ENCODE results near the gene KIF19.
"Not testable (repeated sequence)": the region's sequence is repeated elsewhere in the genome, so short reads cannot be mapped to it uniquely, and the experiment has no call there.

The KIF19 gene

DNA sequence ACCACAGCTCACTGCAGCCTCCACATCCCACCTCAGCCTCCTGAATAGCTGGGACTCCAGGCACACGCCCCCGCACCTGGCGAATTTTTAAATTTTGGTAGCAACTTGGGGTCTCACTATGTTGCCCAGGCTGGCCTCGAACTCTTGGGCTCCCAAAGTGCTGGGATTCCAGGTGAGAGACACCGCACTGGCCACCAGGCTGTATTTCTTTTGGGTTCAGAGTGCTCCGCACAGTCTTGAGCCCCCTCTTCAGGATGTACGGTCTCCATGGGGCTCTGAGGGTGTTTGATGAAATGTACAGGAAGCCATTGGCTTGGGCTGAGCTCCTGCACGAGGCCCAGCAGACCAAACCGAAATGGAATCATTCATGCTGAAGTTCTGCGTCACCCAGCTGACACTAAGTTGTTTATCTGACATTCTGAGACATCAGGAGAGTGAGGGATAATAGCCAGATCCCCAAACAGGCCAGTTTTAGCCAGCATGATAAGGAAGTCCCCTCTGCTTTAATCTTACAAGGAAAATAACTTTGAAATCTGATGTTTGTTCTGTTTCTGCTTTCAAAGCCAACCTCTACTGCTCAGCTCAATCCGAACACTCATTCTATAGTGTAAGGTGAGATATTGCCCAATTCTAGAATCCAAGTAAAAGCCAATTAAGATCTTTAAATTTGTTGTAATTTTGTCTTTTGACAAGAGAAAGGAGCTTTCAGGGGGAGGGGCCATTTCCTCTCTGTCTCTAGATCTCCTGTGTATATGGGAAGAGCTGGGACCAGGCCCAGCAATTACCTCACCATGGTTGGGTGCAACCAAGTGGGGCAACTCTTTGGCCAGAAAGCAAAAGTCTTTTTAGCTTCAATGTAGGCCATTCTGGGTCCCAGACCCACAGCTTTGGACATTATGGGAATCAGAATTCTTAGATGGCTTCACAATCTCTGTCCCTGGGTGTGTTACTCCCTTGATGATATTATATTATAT is 64.9 kb downstream of the KIF19 start:
- peak in 1 of 14 donors; percentile 41 for DNase-seq

DNA sequence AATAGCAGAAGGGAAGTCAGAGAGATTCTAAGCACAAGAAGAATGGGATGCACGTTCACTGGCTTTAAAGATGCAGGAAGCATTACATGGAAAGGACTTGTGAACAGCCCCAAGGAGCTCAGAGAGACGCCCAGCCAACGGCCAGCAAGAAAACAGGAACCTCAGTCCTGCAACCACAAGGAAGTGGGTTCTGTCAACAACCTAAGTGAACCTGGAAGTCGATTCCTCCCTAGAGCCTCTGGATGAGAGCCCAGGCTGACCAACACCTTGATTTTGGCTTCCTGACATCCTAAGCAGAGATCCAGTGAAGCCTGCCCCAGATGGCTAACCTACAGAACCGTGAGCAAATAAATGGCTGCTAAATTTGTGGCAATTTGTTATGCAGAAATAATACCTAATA is 65.7 kb downstream of the KIF19 start:
- peak in 1 of 14 donors; percentile 62 for DNase-seq

GRCh38 chr17:74392848-74393247 is 66.8 kb downstream of the KIF19 start:
- peak in 1 of 14 donors; percentile 75 for DNase-seq

DNA sequence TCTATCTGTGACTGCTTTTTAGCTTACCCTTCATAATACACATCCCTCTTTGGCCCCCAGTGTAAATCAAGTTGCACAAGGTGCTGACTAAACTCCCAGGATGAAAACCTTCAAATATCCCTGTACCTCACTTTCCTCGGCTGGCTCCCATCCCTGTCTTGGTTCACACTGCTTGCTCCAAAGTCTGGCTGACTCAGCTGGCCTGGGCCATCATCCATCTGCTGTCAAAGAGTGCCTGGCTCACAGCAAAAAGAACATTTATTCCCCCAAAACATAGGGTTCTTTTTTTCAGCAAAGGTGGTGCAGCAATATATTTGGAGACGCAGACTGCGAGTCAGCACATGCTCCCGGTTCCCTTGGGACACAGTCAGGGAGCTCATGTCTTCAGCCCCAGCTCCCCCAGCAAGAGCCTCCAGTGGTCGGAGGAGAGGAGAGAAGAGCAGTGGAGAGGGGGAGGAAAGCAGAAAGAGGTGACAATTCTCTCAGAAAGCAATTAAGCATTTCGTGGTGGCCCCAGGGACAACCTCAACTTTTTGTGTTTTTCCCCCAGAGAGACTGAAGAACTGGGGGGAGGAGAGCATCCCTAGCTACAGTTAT is 67.4 kb downstream of the KIF19 start:
- DNase-seq, result peak in 4 of 14 donors; percentile 12 to 89 (median 42)

- DNase-seq, result no peak
These were observed 68.4 kb downstream of the KIF19 start for GRCh38 chr17:74394275-74394950.

DNA sequence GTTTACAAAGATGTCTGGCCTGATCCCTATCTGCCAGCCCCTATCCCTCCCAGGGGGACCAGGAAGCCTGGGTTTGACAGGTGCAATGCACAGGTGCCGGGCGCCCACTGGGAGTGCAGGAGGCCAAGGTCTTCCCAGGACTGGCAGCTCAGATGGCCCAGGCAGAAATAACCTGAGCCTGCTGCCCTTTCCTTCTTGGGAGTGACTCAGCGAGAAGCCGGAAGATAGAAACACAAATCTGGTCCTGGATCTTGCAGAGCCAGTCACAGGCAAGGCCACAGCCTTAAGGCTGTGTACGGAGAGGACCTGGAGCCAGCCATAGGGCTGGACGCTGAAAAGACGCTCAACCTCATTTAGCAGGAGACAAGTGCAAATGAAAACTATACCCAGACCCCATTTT is 69.0 kb downstream of the KIF19 start:
- DNase-seq, result peak in 1 of 14 donors; percentile 95

GRCh38 chr17:74396567-74396966 is 70.5 kb downstream of the KIF19 start:
- DNase-seq, result no peak

DNA sequence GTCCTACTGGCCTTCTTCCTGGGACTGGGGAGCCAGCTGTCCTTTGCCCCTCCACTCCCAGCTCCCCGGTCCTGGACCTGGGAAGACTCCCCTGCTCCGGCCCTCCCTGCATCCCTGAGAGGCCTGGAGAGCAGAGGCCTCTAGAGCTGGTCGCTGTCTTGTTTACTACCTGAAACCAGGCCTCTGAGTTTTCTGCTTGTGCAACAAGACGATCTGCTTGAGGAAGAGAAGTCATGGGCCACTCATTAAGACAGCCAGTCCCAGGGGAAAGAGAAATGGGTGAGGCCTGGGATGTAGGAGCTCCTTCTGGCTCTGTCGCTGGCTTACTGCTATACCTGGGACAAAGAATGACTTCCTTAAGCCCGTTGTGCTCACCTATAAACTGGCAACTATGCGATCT is 76.0 kb downstream of the KIF19 start:
- no peak for DNase-seq

DNA sequence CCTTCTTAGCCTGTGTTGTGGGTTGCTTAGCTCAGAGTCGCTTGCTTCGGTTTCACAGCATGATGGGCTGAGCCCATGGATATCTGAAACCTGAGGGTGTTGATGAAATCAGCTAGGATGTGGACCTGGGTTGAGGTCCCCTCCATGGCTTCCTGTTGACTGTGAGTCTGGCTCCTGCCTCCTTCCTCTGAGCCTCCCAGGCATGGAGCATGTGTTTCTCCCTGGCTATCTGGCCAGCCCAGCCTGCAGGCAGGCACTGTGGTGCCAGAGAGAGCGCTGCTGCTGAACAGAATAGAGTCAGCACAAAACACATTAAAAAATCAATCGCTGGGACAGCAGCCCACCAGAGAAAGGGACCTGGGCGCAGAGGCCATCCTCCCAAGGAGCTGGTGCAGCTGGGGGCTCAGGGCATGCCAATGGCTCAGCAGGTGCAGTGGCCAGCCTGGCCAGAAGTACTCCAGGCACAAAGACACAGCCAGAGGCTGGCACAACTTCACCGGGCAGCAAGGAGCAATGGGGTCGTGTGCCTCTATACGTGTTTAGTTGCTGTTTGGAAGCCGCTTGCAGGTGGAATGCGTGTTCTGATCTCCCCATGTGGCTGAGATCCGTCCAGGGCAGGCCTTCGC is 77.6 kb downstream of the KIF19 start:
- peak in 1 of 14 donors; percentile 81 for DNase-seq

- no peak for DNase-seq
These were observed 78.2 kb downstream of the KIF19 start for GRCh38 chr17:74404218-74404617.

DNA sequence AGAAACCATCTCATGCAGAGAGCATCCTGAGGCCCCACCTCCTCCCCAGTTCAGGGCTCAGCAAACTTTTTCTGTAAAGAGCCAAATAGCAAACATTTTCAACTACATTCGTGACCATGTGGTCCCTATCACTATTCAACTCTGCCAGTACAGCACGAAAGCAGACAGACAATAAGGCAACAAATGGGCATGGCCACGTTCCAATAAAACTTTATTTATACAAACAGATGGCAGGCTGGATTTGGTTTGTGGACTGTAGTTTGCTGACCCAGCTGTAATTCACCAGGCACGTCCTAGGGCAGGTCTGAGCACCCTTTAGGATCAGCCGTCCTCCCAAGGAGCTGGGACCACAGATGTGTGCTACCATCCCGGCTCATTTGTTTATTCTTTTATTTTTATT is 78.8 kb downstream of the KIF19 start:
- DNase-seq, result no peak

DNA sequence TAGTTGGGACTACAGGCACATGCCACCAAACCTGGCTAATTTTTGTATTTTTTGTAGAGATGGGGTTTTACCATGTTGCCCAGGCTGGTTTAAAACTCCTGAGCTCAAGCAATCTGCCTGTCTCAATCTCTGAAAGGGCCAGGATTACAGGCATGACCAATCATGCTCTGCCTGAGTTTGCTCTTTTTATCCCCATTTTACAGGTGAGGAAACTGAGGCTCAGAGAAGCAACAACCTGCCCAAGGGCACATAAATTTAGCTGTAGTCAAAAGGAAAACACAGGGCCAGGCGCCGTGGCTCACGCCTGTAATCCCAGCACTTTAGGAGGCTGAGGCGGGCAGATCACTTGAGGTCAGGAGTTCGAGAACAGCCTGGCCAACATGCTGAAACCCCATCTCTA is 79.3 kb downstream of the KIF19 start:
- not testable (repeated sequence) for DNase-seq
